ENCODE measurements around the gene MAFG.

DNA sequence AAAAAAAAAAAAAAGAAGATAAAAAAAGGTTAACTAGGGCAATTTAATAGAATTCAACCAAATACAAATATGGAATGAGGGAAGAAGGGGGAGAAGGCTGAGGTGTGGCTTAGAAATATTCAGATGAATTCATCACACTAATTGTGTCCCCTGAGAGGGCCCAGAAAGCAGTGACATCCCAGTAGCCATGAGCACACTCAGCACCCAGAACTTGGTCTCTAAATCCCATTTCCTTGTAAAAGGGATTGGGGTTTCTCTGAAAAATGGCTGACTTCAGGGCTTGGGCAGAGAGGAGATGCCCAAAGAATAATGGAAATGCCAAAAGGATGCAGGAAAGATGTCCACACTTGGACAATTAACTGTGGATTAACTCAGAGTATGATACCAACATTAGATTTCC, 45.9 kb upstream of the MAFG start:
- no peak for TF ChIP-seq YY1 (IDR thresholded peaks at IDR 0.05; ENCODE audit: insufficient read depth, insufficient read length)
- no peak for TF ChIP-seq SUZ12 (IDR thresholded peaks at IDR 0.05; ENCODE audit: extremely low read depth, insufficient read depth, insufficient read length)

All from NT2/D1 (cell line).